Subcutaneous adipose tissue (tissue), 4 donors: ENCODE measurements around the gene RAB25. TPM values are rescaled to one million over a fixed set of nuclear protein-coding genes. Genes with fewer than 3 reads are reported as not detected.

ENCODE experiments used
- total RNA-seq, 4 donors: library from RNA; depleted of rRNA; stranded (reverse); fragments of >200 nt; gene quantifications; one replicate each; pipeline ENCODE4 v1.1.0, GENCODE V29; 2016
- TF ChIP-seq, protein P1 (sequence below): fragments of 450-650 bp; IDR thresholded peaks from one replicate; pipeline ENCODE4 v1.5.1; 2016; ENCODE audit warnings: low read depth, mild to moderate bottlenecking, control low read depth, antibody characterized with exemption, moderate library complexity

Gene RAB25
- total RNA-seq, 4 donors from 2014 or later: not detected

GRCh38 chr1:156114101-156114918 lies 53.4 kb downstream of the RAB25 start, which contains the start of gene LMNA:
Gene LMNA (plus strand): TSS chr1:156114711. CDS start chr1:156114919, 208 bp downstream.
- TF ChIP-seq, protein P1, sequence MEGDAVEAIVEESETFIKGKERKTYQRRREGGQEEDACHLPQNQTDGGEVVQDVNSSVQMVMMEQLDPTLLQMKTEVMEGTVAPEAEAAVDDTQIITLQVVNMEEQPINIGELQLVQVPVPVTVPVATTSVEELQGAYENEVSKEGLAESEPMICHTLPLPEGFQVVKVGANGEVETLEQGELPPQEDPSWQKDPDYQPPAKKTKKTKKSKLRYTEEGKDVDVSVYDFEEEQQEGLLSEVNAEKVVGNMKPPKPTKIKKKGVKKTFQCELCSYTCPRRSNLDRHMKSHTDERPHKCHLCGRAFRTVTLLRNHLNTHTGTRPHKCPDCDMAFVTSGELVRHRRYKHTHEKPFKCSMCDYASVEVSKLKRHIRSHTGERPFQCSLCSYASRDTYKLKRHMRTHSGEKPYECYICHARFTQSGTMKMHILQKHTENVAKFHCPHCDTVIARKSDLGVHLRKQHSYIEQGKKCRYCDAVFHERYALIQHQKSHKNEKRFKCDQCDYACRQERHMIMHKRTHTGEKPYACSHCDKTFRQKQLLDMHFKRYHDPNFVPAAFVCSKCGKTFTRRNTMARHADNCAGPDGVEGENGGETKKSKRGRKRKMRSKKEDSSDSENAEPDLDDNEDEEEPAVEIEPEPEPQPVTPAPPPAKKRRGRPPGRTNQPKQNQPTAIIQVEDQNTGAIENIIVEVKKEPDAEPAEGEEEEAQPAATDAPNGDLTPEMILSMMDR: no peak

DNA sequence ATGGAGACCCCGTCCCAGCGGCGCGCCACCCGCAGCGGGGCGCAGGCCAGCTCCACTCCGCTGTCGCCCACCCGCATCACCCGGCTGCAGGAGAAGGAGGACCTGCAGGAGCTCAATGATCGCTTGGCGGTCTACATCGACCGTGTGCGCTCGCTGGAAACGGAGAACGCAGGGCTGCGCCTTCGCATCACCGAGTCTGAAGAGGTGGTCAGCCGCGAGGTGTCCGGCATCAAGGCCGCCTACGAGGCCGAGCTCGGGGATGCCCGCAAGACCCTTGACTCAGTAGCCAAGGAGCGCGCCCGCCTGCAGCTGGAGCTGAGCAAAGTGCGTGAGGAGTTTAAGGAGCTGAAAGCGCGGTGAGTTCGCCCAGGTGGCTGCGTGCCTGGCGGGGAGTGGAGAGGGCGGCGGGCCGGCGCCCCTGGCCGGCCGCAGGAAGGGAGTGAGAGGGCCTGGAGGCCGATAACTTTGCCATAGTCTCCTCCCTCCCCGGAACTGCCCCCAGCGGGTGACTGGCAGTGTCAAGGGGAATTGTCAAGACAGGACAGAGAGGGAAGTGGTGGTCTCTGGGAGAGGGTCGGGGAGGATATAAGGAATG lies 54.1 kb downstream of the RAB25 start:
- TF ChIP-seq, protein P1: no peak

DNA sequence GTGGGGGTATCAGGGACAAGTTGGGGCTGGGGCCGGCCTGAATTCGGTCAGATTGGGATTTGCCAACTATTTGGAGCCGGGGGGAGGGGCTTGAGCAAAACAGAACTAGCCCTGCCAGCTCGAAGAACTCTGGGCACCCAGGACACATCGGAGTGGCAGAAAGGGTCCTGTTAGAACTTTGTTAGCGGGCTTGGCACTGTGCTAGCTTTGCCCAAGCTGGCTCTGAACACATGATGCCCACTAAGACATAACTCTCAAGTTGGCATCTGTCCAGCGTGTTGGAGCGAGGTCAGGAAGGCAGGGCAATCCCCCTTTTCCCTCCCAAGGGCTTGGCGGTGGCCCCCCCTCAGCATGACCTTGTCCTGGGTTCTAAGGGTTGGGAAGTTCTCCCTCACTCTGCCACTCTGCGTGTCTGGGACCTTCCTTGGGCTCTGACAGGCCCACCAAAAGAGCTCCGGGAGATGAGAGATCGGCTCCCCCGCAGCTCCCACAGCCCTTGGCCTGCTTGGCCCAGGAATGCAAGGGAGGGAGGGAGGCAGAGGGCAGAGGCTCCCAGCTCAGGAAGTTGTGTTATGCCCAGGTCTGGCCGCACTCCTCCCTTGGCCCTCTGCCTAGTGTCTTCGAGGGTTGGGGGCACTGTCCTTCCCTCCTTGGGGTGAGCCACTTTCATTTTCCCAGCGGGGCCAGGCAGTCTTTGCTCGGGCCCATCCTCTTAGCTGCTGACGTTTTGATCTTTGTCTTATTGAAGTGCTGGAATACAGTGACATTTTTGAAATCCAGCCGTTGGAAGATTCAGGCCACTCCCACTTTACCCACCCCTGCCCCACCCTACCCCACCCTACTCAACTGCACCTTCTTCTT lies 54.8 kb downstream of the RAB25 start:
- TF ChIP-seq, protein P1: no peak

DNA sequence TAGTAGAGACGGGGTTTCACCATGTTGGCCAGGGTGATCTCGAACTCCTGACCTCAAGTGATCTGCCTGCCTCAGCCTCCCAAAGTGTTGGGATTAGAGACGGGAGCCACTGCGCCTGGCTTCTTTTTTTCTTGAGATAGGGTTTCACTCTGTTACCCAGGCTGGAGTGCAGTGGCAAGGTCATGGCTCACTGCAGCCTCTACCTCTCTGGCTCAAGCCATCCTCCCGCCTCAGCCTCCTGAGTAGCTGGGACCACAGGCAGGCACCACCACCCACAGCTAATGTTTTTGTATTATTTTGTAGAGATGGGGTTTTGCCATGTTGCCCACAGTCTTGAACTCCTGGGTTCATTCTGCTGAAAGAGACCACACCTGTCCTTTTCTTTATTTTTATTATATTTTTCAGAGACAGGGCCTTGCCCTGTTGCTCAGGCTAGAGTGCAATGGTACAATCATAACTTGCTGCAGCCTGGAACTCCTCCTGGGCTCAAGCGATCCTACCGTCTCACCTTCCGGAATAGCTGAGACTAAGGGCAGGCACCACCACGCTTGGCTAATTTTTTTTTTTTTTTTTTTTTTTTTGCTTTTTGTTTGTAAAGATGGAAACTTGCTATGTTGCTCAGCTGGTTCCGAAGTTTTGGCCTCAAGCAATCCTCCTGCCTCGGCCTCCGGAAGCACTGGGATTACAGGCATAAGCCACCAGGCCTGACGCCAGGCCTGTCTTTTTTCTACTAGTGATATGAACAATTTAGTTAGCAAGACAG lies 56.6 kb downstream of the RAB25 start:
- TF ChIP-seq, protein P1: no peak

DNA sequence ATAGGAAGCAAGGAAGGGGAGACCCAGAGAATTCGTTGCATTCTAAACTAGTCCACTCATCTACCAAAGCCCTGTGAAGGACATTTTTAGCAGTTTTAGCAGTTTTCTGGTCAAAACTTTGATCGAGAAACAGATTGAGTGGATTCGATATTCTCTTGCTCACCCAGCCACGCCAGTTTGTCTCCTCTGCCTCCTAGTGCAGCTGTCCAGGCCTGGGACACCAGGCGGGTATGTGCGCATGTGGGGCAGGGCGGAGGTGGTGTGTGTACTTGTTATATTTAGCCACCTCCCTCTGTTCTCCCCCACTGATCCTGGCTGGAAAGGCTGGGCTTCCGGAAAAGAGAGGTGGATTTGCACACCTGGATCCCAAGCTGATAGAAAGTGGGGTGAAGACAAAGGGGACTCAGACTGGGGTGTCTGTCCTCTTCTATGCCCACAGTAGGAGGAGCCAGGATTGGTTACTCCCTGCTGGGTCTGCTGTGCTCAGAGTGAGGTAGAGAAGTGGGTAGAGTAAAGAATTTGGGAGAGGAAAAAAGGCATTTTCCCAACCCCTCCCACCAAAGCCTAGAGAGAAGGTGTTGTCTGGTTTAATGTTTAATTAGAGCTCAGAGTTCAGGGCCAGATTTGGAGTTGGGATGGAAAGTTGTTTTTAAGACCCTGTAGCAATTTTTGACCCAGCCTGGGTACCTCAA lies 57.4 kb downstream of the RAB25 start:
- TF ChIP-seq, protein P1: no peak

GRCh38 chr1:156119503-156120209 lies 58.7 kb downstream of the RAB25 start:
- TF ChIP-seq, protein P1: no peak
